Endothelial cell of umbilical vein (primary cell): ENCODE data around the gene TPK1. TPM values are rescaled to one million over a fixed set of nuclear protein-coding genes. Genes with fewer than 3 reads are reported as not detected.

ENCODE experiments used
- BruUV-seq: library from RNA; stranded (reverse); fragments of 400-500 nt; replicated peaks from 2 replicates; lab custom pipeline; 2021; lab: Mats Ljungman, UMichigan
- CTCF ChIA-PET: fragments of 300-600, 350-600 bp; sonication (Branson Sonifier 250); formaldehyde crosslinking; loops from one replicate; lab custom pipeline; 2021; ENCODE audit warnings: antibody characterized with exemption, inconsistent platforms; lab: Charles Lee
- POLR2A ChIA-PET: fragments of 300-600, 350-600 bp; sonication (Branson Sonifier 250); formaldehyde crosslinking; loops from one replicate; lab custom pipeline; 2021; ENCODE audit warnings: antibody characterized with exemption, inconsistent platforms; lab: Charles Lee
- DNase-seq: peaks from one replicate; pipeline ENCODE4 v3.0.0-alpha.2; 2011; ENCODE audit warnings: low read depth, low spot score
- FAIRE-seq: peaks from 2 replicates; lab custom pipeline; 2011; peaks lifted over from hg19 to GRCh38; lab: Jason Lieb, UNC
- H2AFZ ChIP-seq: 2 replicates; pipeline ENCODE4 v1.6.0; 2012; ENCODE audit warnings: low read depth, low read length, control low read depth, inconsistent platforms
- H3K27ac ChIP-seq: 2 replicates; pipeline ENCODE4 v1.5.1; 2011; ENCODE audit warnings: low read depth, mild to moderate bottlenecking, control low read depth, low read length, moderate library complexity; ENCODE audit not compliant: insufficient read depth
- H3K27me3 ChIP-seq, 2 experiments: 2 replicates each; pipeline versions ENCODE4 v1.6.0 to v1.6.1; 2011; ENCODE audit warnings: low read length in 2 of 2, mixed read lengths in 1 of 2; ENCODE audit not compliant: control insufficient read depth in 2 of 2, insufficient read depth in 2 of 2
- H3K36me3 ChIP-seq, 2 experiments: 2 replicates in 1 of 2; 3 replicates in 1 of 2; pipeline ENCODE4 v1.5.1; 2011; ENCODE audit warnings: low read length in 2 of 2, mild to moderate bottlenecking in 1 of 2, moderate library complexity in 1 of 2; ENCODE audit not compliant: control insufficient read depth in 2 of 2, insufficient read depth in 2 of 2; ENCODE audit errors: extremely low read depth in 1 of 2
- H3K4me1 ChIP-seq: 3 replicates; pipeline ENCODE4 v1.5.1; 2011; ENCODE audit warnings: mild to moderate bottlenecking, low read length; ENCODE audit not compliant: control insufficient read depth, insufficient read depth; ENCODE audit errors: extremely low read depth
- H3K4me2 ChIP-seq: 2 replicates; pipeline ENCODE4 v1.6.1; 2011; ENCODE audit warnings: low read length, control low read depth, mixed read lengths; ENCODE audit not compliant: insufficient read depth
- H3K4me3 ChIP-seq, 3 experiments: fragments of 200-600 bp in 1 of 3; sonication (generic), shearing (Covaris generic) in 1 of 3; replicated peaks in 1 of 3; 2 replicates each; pipeline ENCODE4 v1.5.1; 2011 to 2016; ENCODE audit warnings: control low read depth in 3 of 3, low read length in 3 of 3, mild to moderate bottlenecking in 2 of 3, inconsistent platforms in 1 of 3, low read depth in 1 of 3, moderate library complexity in 1 of 3; ENCODE audit not compliant: insufficient read depth in 1 of 3
- H3K79me2 ChIP-seq: 2 replicates; pipeline ENCODE4 v1.6.0; 2012; ENCODE audit warnings: low read length, inconsistent platforms; ENCODE audit not compliant: control insufficient read depth, insufficient read depth
- H3K9ac ChIP-seq: replicated peaks from 2 replicates; pipeline ENCODE3; 2011; ENCODE audit warnings: low read length, control low read depth; ENCODE audit not compliant: insufficient read depth; ENCODE audit errors: extremely low read depth
- H3K9me1 ChIP-seq: replicated peaks from 3 replicates; pipeline ENCODE4 v1.6.0; 2011; ENCODE audit warnings: mild to moderate bottlenecking, low read length; ENCODE audit not compliant: control insufficient read depth, insufficient read depth; ENCODE audit errors: extremely low read depth
- H3K9me3 ChIP-seq: replicated peaks from 2 replicates; pipeline ENCODE4 v1.5.1; 2012; ENCODE audit warnings: low read length, inconsistent platforms; ENCODE audit not compliant: control insufficient read depth, insufficient read depth
- H4K20me1 ChIP-seq: replicated peaks from 2 replicates; pipeline ENCODE3; 2011; ENCODE audit warnings: mild to moderate bottlenecking, low read length; ENCODE audit not compliant: control insufficient read depth, insufficient read depth; ENCODE audit errors: extremely low read depth
- CTCF ChIP-seq, 2 donors: IDR thresholded peaks; 1 replicate in 1 of 2; 2 replicates in 1 of 2; pipeline ENCODE4 v1.5.1; 2011; ENCODE audit warnings: low read length in 2 of 2, mild to moderate bottlenecking in 2 of 2, moderate library complexity in 2 of 2, control low read depth in 1 of 2, inconsistent platforms in 1 of 2, low read depth in 1 of 2; ENCODE audit not compliant: insufficient read depth in 1 of 2; ENCODE audit errors: extremely low read depth in 1 of 2
- FOS ChIP-seq: IDR thresholded peaks from 2 replicates; pipeline ENCODE4 v1.6.1; 2011; ENCODE audit warnings: mild to moderate bottlenecking, low read length, moderate library complexity, borderline replicate concordance; ENCODE audit not compliant: insufficient read depth
- GATA2 ChIP-seq: IDR thresholded peaks from 2 replicates; pipeline ENCODE4 v1.7.0; 2011; ENCODE audit warnings: low read depth, mild to moderate bottlenecking, moderate library complexity, mixed read lengths, low read length; ENCODE audit not compliant: insufficient read length, insufficient read depth
- MAX ChIP-seq: IDR thresholded peaks from 2 replicates; pipeline ENCODE4 v1.6.1; 2011; ENCODE audit not compliant: insufficient read depth, insufficient read length
- MYC ChIP-seq: IDR thresholded peaks from one replicate; pipeline ENCODE4 v1.6.1; 2011; ENCODE audit warnings: mild to moderate bottlenecking, low read depth, low read length
- POLR2A ChIP-seq: IDR thresholded peaks from 2 replicates; pipeline ENCODE4 v1.6.1; 2012; ENCODE audit warnings: low read depth, mild to moderate bottlenecking, control low read depth, low read length
- POLR2AphosphoS5 ChIP-seq: IDR thresholded peaks from 2 replicates; pipeline ENCODE4 v1.6.1; 2012; ENCODE audit warnings: low read depth, mild to moderate bottlenecking, control low read depth, low read length, moderate library complexity; ENCODE audit not compliant: insufficient read depth
- dilution Hi-C: fragments of 300-500 bp; cut with MboI; formaldehyde crosslinking; loops from one replicate; pipeline ENCODE4 v1.15.0; 2019; ENCODE audit warnings: low sequenced_read_pairs; ENCODE audit not compliant: extremely low pct_ligation_motif_present
- intact Hi-C: fragments of 100-400 bp; cut with micrococcal nuclease; formaldehyde crosslinking; loops from one replicate; pipeline ENCODE4 v1.10.0; 2022
- polyA plus RNA-seq, 4 experiments: library from polyadenylated mRNA; depleted of rRNA in 3 of 4; stranded (reverse) in 3 of 4; unstranded in 1 of 4; fragments of >200 nt; gene quantifications; 2 replicates each; pipeline versions ENCODE4 v1.2.1 to v1.2.3, GENCODE V29; 2011 to 2012; ENCODE audit warnings: missing spikeins in 1 of 4
- total RNA-seq: library from RNA; stranded (reverse); gene quantifications from 2 replicates; pipeline ENCODE4 v1.2.3, GENCODE V29; 2021

Gene TPK1
- total and polyA plus RNA-seq, 2 donors (not counting 3 experiments of a cell fraction or from before 2014, with no cell fraction given) = 7.5 to 9.3 TPM

GRCh38 chr7:144439717-144440205, 396.1 kb downstream of the TPK1 start:
- intact Hi-C loops (loop anchor here (5.0 kb wide), 1 partner anchor 42 kb away; no protein-coding TSS in a partner anchor), dilution Hi-C loops (no loop called here)
- no peaks in the 10 kb centered on the region for H3K27me3 ChIP-seq
- no peak overlapping the region for H3K9ac ChIP-seq
- no peaks in the 10 kb centered on the region for H3K36me3 ChIP-seq
- FAIRE-seq (no peak), DNase-seq (no peak)
- H3K4me2 ChIP-seq = no peak overlapping the region
- no peaks in the 10 kb centered on the region for H3K9me3 ChIP-seq
- H2AFZ ChIP-seq = no peak overlapping the region
- no peak overlapping the region for H3K27ac ChIP-seq
- no peaks in the 10 kb centered on the region for H3K4me1 ChIP-seq
- H4K20me1 ChIP-seq = no peaks in the 10 kb centered on the region
- ChIA-PET CTCF (no interaction called here), POLR2A (no interaction called here)
- H3K9me1 ChIP-seq = no peaks in the 10 kb centered on the region
- H3K79me2 ChIP-seq = no peaks in the 10 kb centered on the region
- H3K4me3 ChIP-seq = no peak overlapping the region
- TF ChIP-seq POLR2AphosphoS5 (no peak), CTCF (IDR thresholded peaks at IDR 0.05; ENCODE audit: extremely low read depth in 1 of 2, insufficient read depth in 1 of 2, low read depth in 1 of 2, low read length in 2 of 2) (no peak), MAX (no peak), POLR2A (no peak), MYC (no peak), GATA2 (no peak)
- no TSS peak for BruUV-seq

GRCh38 chr7:144438759-144439158, 397.1 kb downstream of the TPK1 start:
- Histone ChIP-seq H3K27me3 (no peaks in the 10 kb centered on the region), H3K36me3 (no peaks in the 10 kb centered on the region), H3K9me3 (no peaks in the 10 kb centered on the region), H3K4me3 (no peak overlapping the region), H4K20me1 (no peaks in the 10 kb centered on the region), H3K4me2 (no peak overlapping the region), H3K27ac (no peak overlapping the region), H3K9me1 (no peaks in the 10 kb centered on the region), H2AFZ (no peak overlapping the region), H3K4me1 (no peaks in the 10 kb centered on the region), H3K9ac (no peak overlapping the region), H3K79me2 (no peaks in the 10 kb centered on the region)
- POLR2A ChIA-PET = no interaction called here
- dilution Hi-C loops (no loop called here), intact Hi-C loops (loop anchor here (5.0 kb wide), 1 partner anchor 41 kb away; no protein-coding TSS in a partner anchor)
- BruUV-seq = no TSS peak
- CTCF ChIA-PET = interaction anchor here (2.1 kb wide), 1 partner anchor 12 kb away, joined by 6 read pairs; no protein-coding TSS in a partner anchor
- TF ChIP-seq POLR2AphosphoS5 (no peak), FOS (no peak), MAX (no peak)
- FAIRE-seq (no peak), DNase-seq (no peak)
